Measurements from ENCODE around the gene AMN1.

Gene AMN1

DNA sequence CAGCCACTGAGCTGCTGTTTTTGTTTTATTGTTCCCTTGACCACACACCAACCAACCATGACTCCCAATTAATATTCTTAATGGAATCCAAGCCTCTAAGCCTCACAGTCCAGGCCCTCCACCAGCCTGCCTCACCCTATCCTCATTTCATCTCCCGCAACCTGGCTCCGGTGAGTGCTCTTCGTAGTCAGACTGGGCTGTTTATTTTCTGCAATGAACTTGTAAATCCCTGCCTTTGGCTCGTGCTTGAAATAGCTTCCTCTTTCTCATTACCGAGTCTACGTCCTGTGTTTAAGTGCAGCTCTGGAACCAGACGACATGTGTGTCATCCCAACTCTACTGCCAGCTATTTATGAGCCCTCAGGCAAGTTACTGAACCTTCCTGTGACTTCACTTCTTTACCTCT is 81.7 kb downstream of the AMN1 start:
- Histone ChIP-seq H3K36me3 (ENCODE audit: insufficient read depth, low read length) (no peaks in the 10 kb centered on the region), H3K27ac (ENCODE audit: low read depth, low read length) (no peak overlapping the region), H3K27me3 (ENCODE audit: control insufficient read depth in 1 of 2, insufficient read depth in 2 of 2, low read length in 2 of 2) (no peaks in the 10 kb centered on the region), H3K4me3 (ENCODE audit: low read depth in 1 of 2, low read length in 2 of 2) (no peak overlapping the region), H3K4me1 (ENCODE audit: insufficient read depth, low read length) (no peaks in the 10 kb centered on the region), H3K9me3 (ENCODE audit: low read length) (no peaks in the 10 kb centered on the region), H3K9ac (ENCODE audit: low read length) (no peak overlapping the region)

GRCh38 chr12:31645924-31646323 is 82.9 kb downstream of the AMN1 start:
- H3K4me3 ChIP-seq (ENCODE audit: low read depth in 1 of 2, low read length in 2 of 2), result no peak overlapping the region
- no peaks in the 10 kb centered on the region for H3K9me3 ChIP-seq (ENCODE audit: low read length)
- no peak overlapping the region for H3K27ac ChIP-seq (ENCODE audit: low read depth, low read length)
- H3K4me1 ChIP-seq (ENCODE audit: insufficient read depth, low read length), result no peaks in the 10 kb centered on the region
- H3K27me3 ChIP-seq (ENCODE audit: control insufficient read depth in 1 of 2, insufficient read depth in 2 of 2, low read length in 2 of 2), result no peaks in the 10 kb centered on the region
- H3K36me3 ChIP-seq (ENCODE audit: insufficient read depth, low read length), result no peaks in the 10 kb centered on the region
- H3K9ac ChIP-seq (ENCODE audit: low read length), result no peak overlapping the region

- Histone ChIP-seq H3K27me3 (ENCODE audit: control insufficient read depth in 1 of 2, insufficient read depth in 2 of 2, low read length in 2 of 2) (no peaks in the 10 kb centered on the region), H3K4me1 (ENCODE audit: insufficient read depth, low read length) (no peaks in the 10 kb centered on the region), H3K9me3 (ENCODE audit: low read length) (no peaks in the 10 kb centered on the region), H3K36me3 (ENCODE audit: insufficient read depth, low read length) (no peaks in the 10 kb centered on the region), H3K9ac (ENCODE audit: low read length) (no peak overlapping the region), H3K4me3 (ENCODE audit: low read depth in 1 of 2, low read length in 2 of 2) (no peak overlapping the region), H3K27ac (ENCODE audit: low read depth, low read length) (no peak overlapping the region)
Observed at GRCh38 chr12:31644536-31644935, 84.3 kb downstream of the AMN1 start.

DNA sequence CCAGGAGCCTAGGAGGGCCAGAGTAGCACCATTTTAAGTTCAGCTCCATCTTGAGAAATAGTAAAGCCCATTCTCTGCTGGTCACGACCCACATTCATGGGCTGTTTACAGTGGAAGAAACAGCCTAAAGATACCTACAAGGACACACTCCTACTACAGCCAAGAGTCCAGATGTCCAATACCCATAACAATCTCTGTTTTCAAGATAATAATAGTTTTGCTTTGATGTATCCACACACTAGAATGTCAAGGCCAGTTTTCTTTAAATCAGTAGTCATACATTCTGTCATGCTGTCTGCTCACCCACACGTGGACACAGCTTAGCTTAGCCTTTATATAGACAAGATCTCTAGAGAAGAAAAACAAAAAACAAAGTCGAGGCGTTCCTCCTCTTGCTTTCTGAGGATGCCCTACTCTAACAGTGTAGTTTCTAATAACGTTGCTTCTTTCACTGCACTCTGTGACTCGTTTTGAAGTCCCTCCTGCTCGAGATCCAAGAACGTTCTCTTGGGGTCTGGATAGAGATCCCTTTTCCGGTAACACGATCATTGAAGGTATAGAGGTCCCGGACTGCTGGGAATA is 87.2 kb downstream of the AMN1 start:
- no peaks in the 10 kb centered on the region for H3K9me3 ChIP-seq (ENCODE audit: low read length)
- H3K9ac ChIP-seq (ENCODE audit: low read length), result no peak overlapping the region
- no peak overlapping the region for H3K27ac ChIP-seq (ENCODE audit: low read depth, low read length)
- no peaks in the 10 kb centered on the region for H3K27me3 ChIP-seq (ENCODE audit: control insufficient read depth in 1 of 2, insufficient read depth in 2 of 2, low read length in 2 of 2)
- no peaks in the 10 kb centered on the region for H3K4me1 ChIP-seq (ENCODE audit: insufficient read depth, low read length)
- no peak overlapping the region for H3K4me3 ChIP-seq (ENCODE audit: low read depth in 1 of 2, low read length in 2 of 2)
- H3K36me3 ChIP-seq (ENCODE audit: insufficient read depth, low read length), result no peaks in the 10 kb centered on the region

DNA sequence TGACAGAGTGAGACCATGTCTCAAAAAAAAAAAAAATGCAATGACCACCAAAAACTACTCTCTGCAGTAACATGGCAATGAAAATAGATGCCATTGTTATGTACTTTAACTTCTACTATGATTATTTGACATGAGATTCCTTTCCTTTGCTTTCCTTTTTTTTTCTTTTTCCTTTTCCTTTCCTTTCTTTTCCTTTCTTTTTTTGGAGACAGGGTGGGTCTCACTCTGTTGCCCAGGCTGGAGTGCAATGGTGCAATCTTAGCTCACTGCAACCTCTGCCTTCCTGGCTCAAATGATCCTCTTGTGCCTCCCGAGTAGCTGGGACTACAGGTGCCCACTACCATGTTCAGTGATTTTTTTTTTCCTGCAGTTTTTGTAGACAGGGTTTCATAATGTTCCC is 94.2 kb downstream of the AMN1 start:
- Histone ChIP-seq H3K27me3 (ENCODE audit: control insufficient read depth in 1 of 2, insufficient read depth in 2 of 2, low read length in 2 of 2) (no peaks in the 10 kb centered on the region), H3K4me3 (ENCODE audit: low read depth in 1 of 2, low read length in 2 of 2) (no peak overlapping the region), H3K4me1 (ENCODE audit: insufficient read depth, low read length) (peaks cover 4% of the 10 kb centered on the region), H3K9me3 (ENCODE audit: low read length) (no peaks in the 10 kb centered on the region), H3K27ac (ENCODE audit: low read depth, low read length) (no peak overlapping the region), H3K36me3 (ENCODE audit: insufficient read depth, low read length) (no peaks in the 10 kb centered on the region), H3K9ac (ENCODE audit: low read length) (no peak overlapping the region)

DNA sequence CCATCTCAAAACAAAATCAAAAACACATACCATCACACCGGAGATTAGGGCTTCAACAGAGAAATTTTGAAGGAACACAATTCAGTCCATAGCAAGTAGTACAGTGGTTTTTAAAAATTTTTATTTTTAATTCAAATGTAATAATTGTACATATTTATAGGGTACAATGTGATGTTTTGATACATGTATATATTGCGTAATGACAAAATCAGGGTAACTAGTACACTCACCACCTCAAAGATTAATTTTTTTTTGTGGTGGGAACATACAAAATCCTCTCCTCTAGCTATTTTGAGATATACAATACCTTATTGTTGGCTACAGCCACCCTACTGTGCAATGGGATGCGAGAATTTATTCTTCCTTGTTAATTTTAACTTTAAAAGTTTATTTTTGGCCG is 95.4 kb downstream of the AMN1 start:
- H3K4me1 ChIP-seq (ENCODE audit: insufficient read depth, low read length), result peaks cover 9% of the 10 kb centered on the region
- H3K36me3 ChIP-seq (ENCODE audit: insufficient read depth, low read length), result no peaks in the 10 kb centered on the region
- H3K27me3 ChIP-seq (ENCODE audit: control insufficient read depth in 1 of 2, insufficient read depth in 2 of 2, low read length in 2 of 2), result no peaks in the 10 kb centered on the region
- no peak overlapping the region for H3K4me3 ChIP-seq (ENCODE audit: low read depth in 1 of 2, low read length in 2 of 2)
- no peak overlapping the region for H3K27ac ChIP-seq (ENCODE audit: low read depth, low read length)
- H3K9ac ChIP-seq (ENCODE audit: low read length), result no peak overlapping the region
- no peaks in the 10 kb centered on the region for H3K9me3 ChIP-seq (ENCODE audit: low read length)

GRCh38 chr12:31631809-31632208 is 97.0 kb downstream of the AMN1 start:
- Histone ChIP-seq H3K4me1 (ENCODE audit: insufficient read depth, low read length) (peaks cover 9% of the 10 kb centered on the region), H3K9me3 (ENCODE audit: low read length) (no peaks in the 10 kb centered on the region), H3K27me3 (ENCODE audit: control insufficient read depth in 1 of 2, insufficient read depth in 2 of 2, low read length in 2 of 2) (no peaks in the 10 kb centered on the region), H3K36me3 (ENCODE audit: insufficient read depth, low read length) (no peaks in the 10 kb centered on the region), H3K27ac (ENCODE audit: low read depth, low read length) (no peak overlapping the region), H3K4me3 (ENCODE audit: low read depth in 1 of 2, low read length in 2 of 2) (no peak overlapping the region), H3K9ac (ENCODE audit: low read length) (no peak overlapping the region)

- Histone ChIP-seq H3K4me3 (ENCODE audit: low read depth in 1 of 2, low read length in 2 of 2) (no peak overlapping the region), H3K27me3 (ENCODE audit: control insufficient read depth in 1 of 2, insufficient read depth in 2 of 2, low read length in 2 of 2) (no peaks in the 10 kb centered on the region), H3K9me3 (ENCODE audit: low read length) (no peaks in the 10 kb centered on the region), H3K27ac (ENCODE audit: low read depth, low read length) (no peak overlapping the region), H3K9ac (ENCODE audit: low read length) (no peak overlapping the region), H3K36me3 (ENCODE audit: insufficient read depth, low read length) (no peaks in the 10 kb centered on the region), H3K4me1 (ENCODE audit: insufficient read depth, low read length) (peaks cover 9% of the 10 kb centered on the region)
Observed at GRCh38 chr12:31631023-31631724, 97.6 kb downstream of the AMN1 start.

- H3K36me3 ChIP-seq (ENCODE audit: insufficient read depth, low read length), result no peaks in the 10 kb centered on the region
- peaks cover 9% of the 10 kb centered on the region for H3K4me1 ChIP-seq (ENCODE audit: insufficient read depth, low read length)
- H3K9me3 ChIP-seq (ENCODE audit: low read length), result no peaks in the 10 kb centered on the region
- no peak overlapping the region for H3K9ac ChIP-seq (ENCODE audit: low read length)
- no peak overlapping the region for H3K4me3 ChIP-seq (ENCODE audit: low read depth in 1 of 2, low read length in 2 of 2)
- H3K27me3 ChIP-seq (ENCODE audit: control insufficient read depth in 1 of 2, insufficient read depth in 2 of 2, low read length in 2 of 2), result no peaks in the 10 kb centered on the region
- no peak overlapping the region for H3K27ac ChIP-seq (ENCODE audit: low read depth, low read length)
Observed at GRCh38 chr12:31629756-31630732, 98.8 kb downstream of the AMN1 start.

DNA sequence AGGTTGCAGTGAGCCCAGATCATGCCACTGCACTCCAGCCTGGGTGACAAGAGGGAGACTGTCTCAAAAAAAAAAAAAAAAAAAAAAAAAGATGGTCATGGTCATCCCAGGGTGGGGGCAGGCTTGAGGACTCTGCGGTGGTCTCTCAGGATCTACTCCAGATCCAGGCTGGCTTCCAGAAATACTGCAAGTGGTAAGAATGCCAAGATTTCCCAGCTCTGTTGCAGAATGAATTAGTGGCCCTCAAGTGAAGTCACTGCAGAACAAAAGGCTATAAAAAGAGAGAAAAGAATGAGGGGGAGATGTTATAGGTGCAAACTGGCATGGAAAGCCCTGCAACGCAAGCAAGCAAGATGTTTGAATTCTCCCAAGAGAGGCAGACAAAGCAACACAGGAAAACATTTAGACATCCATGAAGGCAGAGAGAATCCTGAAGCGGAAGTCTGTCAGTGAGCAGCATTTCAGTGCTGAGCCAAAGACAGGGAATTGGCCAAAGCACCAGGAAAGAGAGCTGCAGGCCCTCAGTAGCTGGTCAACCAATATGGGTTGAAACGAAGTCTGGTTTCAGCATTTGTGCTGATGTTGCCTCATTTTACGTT is 101.3 kb downstream of the AMN1 start:
- Histone ChIP-seq H3K27ac (ENCODE audit: low read depth, low read length) (no peak overlapping the region), H3K9ac (ENCODE audit: low read length) (no peak overlapping the region), H3K4me1 (ENCODE audit: insufficient read depth, low read length) (peaks cover 9% of the 10 kb centered on the region), H3K36me3 (ENCODE audit: insufficient read depth, low read length) (no peaks in the 10 kb centered on the region), H3K27me3 (ENCODE audit: control insufficient read depth in 1 of 2, insufficient read depth in 2 of 2, low read length in 2 of 2) (no peaks in the 10 kb centered on the region), H3K4me3 (ENCODE audit: low read depth in 1 of 2, low read length in 2 of 2) (no peak overlapping the region), H3K9me3 (ENCODE audit: low read length) (no peaks in the 10 kb centered on the region)

- H3K36me3 ChIP-seq (ENCODE audit: insufficient read depth, low read length), result no peaks in the 10 kb centered on the region
- H3K4me1 ChIP-seq (ENCODE audit: insufficient read depth, low read length), result peaks cover 9% of the 10 kb centered on the region
- H3K4me3 ChIP-seq (ENCODE audit: low read depth in 1 of 2, low read length in 2 of 2), result no peak overlapping the region
- no peaks in the 10 kb centered on the region for H3K9me3 ChIP-seq (ENCODE audit: low read length)
- no peaks in the 10 kb centered on the region for H3K27me3 ChIP-seq (ENCODE audit: control insufficient read depth in 1 of 2, insufficient read depth in 2 of 2, low read length in 2 of 2)
- no peak overlapping the region for H3K27ac ChIP-seq (ENCODE audit: low read depth, low read length)
- no peak overlapping the region for H3K9ac ChIP-seq (ENCODE audit: low read length)
Observed at GRCh38 chr12:31626270-31626995, 102.4 kb downstream of the AMN1 start.
